HCT116 (cell line): Measurements from ENCODE around the gene ELAVL1.

ENCODE experiments used
- CEBPB ChIP-seq: IDR thresholded peaks from 2 replicates; pipeline ENCODE4 v1.6.1; 2012; ENCODE audit warnings: low read depth
- EGR1 ChIP-seq: IDR thresholded peaks from 2 replicates; pipeline ENCODE4 v1.6.1; 2012; ENCODE audit warnings: low read depth
- EZH2 ChIP-seq: fragments of 200-600 bp; sonication (generic); IDR thresholded peaks from 2 replicates; pipeline ENCODE4 v1.6.1; 2017; ENCODE audit warnings: antibody characterized with exemption, mixed run types
- EZH2phosphoT487 ChIP-seq: fragments of 200-600 bp; IDR thresholded peaks from 2 replicates; pipeline ENCODE4 v1.6.1; 2018; ENCODE audit warnings: antibody characterized with exemption, borderline replicate concordance
- RAD21 ChIP-seq: IDR thresholded peaks from 2 replicates; pipeline ENCODE4 v1.6.1; 2012; ENCODE audit warnings: low read depth, mild to moderate bottlenecking
- TF ChIP-seq, protein P1 (sequence below), 3 experiments: fragments of 200-600 bp in 1 of 3; sonication (generic) in 1 of 3; IDR thresholded peaks in 2 of 3; conservative IDR thresholded peaks in 1 of 3; 2 replicates each; pipeline ENCODE4 v1.5.1; 2012 to 2017; ENCODE audit warnings: low read depth in 2 of 3, low read length in 2 of 3, antibody characterized with exemption in 1 of 3, borderline replicate concordance in 1 of 3, control low read depth in 1 of 3, mild to moderate bottlenecking in 1 of 3, mixed read lengths in 1 of 3, mixed run types in 1 of 3, moderate library complexity in 1 of 3; ENCODE audit not compliant: insufficient read depth in 1 of 3
- TF ChIP-seq, protein P2 (sequence below): IDR thresholded peaks from 2 replicates; pipeline ENCODE4 v1.6.1; 2012; ENCODE audit warnings: low read depth

DNA sequence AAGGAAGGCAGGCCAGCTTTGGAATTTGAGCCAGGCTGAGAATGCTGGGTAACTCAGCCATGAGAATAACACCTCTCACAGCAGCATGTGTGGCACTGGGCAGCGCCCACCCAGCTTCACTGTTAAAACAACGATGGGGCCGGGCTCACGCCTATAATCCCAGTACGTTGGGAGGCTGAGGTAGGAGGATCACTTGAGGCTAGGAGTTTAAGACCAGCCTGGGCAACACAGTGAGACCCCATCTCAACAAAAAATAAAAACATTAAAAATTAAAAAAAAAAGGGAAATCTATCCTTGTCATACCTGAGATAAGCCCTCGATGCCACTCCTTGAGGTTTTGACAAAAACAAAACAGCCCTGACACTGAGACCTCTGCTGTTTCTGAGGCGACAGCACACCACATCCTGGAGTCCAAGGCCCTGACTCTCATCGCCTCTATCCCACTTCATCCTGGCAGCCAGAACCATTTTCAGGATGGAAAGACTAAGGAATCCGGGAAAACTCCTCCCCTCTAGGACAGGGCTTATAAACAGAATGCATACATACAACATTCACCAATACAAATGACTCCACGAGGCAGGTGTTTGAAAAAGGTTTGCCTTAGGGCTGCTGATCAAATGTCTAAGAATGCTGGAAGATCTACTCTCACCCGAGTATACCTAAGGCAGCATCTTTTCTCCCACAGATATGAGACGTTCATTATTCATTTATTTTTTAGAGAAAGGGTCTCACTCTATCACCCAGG, 39.3 kb downstream of the ELAVL1 start:
- TF ChIP-seq CEBPB (no peak), RAD21 (no peak), EZH2 (no peak), EZH2phosphoT487 (no peak), EGR1 (no peak)
- TF ChIP-seq, protein P1, sequence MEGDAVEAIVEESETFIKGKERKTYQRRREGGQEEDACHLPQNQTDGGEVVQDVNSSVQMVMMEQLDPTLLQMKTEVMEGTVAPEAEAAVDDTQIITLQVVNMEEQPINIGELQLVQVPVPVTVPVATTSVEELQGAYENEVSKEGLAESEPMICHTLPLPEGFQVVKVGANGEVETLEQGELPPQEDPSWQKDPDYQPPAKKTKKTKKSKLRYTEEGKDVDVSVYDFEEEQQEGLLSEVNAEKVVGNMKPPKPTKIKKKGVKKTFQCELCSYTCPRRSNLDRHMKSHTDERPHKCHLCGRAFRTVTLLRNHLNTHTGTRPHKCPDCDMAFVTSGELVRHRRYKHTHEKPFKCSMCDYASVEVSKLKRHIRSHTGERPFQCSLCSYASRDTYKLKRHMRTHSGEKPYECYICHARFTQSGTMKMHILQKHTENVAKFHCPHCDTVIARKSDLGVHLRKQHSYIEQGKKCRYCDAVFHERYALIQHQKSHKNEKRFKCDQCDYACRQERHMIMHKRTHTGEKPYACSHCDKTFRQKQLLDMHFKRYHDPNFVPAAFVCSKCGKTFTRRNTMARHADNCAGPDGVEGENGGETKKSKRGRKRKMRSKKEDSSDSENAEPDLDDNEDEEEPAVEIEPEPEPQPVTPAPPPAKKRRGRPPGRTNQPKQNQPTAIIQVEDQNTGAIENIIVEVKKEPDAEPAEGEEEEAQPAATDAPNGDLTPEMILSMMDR (IDR thresholded peaks at IDR 0.05 in 2 of 3, conservative IDR thresholded peaks at IDR 0.05 in 1 of 3; ENCODE audit: borderline replicate concordance in 1 of 3, insufficient read depth in 1 of 3, low read depth in 2 of 3, low read length in 2 of 3) = no peak
- TF ChIP-seq, protein P2, sequence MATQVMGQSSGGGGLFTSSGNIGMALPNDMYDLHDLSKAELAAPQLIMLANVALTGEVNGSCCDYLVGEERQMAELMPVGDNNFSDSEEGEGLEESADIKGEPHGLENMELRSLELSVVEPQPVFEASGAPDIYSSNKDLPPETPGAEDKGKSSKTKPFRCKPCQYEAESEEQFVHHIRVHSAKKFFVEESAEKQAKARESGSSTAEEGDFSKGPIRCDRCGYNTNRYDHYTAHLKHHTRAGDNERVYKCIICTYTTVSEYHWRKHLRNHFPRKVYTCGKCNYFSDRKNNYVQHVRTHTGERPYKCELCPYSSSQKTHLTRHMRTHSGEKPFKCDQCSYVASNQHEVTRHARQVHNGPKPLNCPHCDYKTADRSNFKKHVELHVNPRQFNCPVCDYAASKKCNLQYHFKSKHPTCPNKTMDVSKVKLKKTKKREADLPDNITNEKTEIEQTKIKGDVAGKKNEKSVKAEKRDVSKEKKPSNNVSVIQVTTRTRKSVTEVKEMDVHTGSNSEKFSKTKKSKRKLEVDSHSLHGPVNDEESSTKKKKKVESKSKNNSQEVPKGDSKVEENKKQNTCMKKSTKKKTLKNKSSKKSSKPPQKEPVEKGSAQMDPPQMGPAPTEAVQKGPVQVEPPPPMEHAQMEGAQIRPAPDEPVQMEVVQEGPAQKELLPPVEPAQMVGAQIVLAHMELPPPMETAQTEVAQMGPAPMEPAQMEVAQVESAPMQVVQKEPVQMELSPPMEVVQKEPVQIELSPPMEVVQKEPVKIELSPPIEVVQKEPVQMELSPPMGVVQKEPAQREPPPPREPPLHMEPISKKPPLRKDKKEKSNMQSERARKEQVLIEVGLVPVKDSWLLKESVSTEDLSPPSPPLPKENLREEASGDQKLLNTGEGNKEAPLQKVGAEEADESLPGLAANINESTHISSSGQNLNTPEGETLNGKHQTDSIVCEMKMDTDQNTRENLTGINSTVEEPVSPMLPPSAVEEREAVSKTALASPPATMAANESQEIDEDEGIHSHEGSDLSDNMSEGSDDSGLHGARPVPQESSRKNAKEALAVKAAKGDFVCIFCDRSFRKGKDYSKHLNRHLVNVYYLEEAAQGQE = no peak
